ENCODE data around the gene NKAPL. TPM values are rescaled to one million over a fixed set of nuclear protein-coding genes. Genes with fewer than 3 reads are reported as not detected.
A peak's percentile ranks its signal among the peaks of the same experiment; 100 is the strongest.

Gene NKAPL
- total and polyA plus RNA-seq, 2 of the 13 experiments (the other 11 are each of a cell fraction or from before 2014, with no cell fraction given) = not detected

GRCh38 chr6:28212510-28213212, 46.4 kb upstream of the NKAPL start (continued):
- peak; percentile 15; the same call in 1 of the 2 replicates for TF ChIP-seq ZFP91 (CRISPR knock-in tag; IDR thresholded peaks at IDR 0.05; ENCODE audit: borderline replicate concordance)
- peak; percentile 72 for TF ChIP-seq DRAP1 (CRISPR knock-in tag; IDR thresholded peaks at IDR 0.05)
- no peak for TF ChIP-seq NONO (IDR thresholded peaks at IDR 0.05)
- peak; percentile 70 for TF ChIP-seq NONO (CRISPR knock-in tag; conservative IDR thresholded peaks at IDR 0.05)
- TF ChIP-seq HMGXB4 (CRISPR knock-in tag; IDR thresholded peaks at IDR 0.05; ENCODE audit: borderline replicate concordance in 1 of 2, low read depth in 1 of 2) = peak; percentile 97 to 99
- no peak for TF ChIP-seq TBX2 (CRISPR knock-in tag; IDR thresholded peaks at IDR 0.05; ENCODE audit: borderline replicate concordance)
- TF ChIP-seq MAX (IDR thresholded peaks at IDR 0.05) = peak; percentile 83
- TF ChIP-seq ZNF576 (CRISPR knock-in tag; IDR thresholded peaks at IDR 0.05) = no peak
- TF ChIP-seq ZNF343 (CRISPR knock-in tag; IDR thresholded peaks at IDR 0.05) = peak; percentile 73; the same call in 1 of the 2 replicates
- TF ChIP-seq LCORL (IDR thresholded peaks at IDR 0.05) = no peak
- TF ChIP-seq LCORL (CRISPR knock-in tag; IDR thresholded peaks at IDR 0.05) = peak; percentile 18; the same call in 1 of the 2 replicates
- peak; percentile 58 for TF ChIP-seq MED1 (CRISPR knock-in tag; IDR thresholded peaks at IDR 0.05)
- 0 out of 2 replicates have a peak, but pooled peaks have one; percentile 59 for TF ChIP-seq TOPORS (CRISPR knock-in tag; IDR thresholded peaks at IDR 0.05)
- TF ChIP-seq SMAD1 (CRISPR knock-in tag; IDR thresholded peaks at IDR 0.05; ENCODE audit: borderline replicate concordance, low read depth) = no peak
- 0 out of 2 replicates have a peak, but pooled peaks have one; percentile 39 for TF ChIP-seq ZNF546 (CRISPR knock-in tag; conservative IDR thresholded peaks at IDR 0.05)
- peak; percentile 71 for TF ChIP-seq SPEN (CRISPR knock-in tag; IDR thresholded peaks at IDR 0.05; ENCODE audit: low read depth)
- peak; percentile 53; the same call in 1 of the 2 replicates for TF ChIP-seq ZNF230 (CRISPR knock-in tag; IDR thresholded peaks at IDR 0.05)
- no peak for TF ChIP-seq SUZ12 (IDR thresholded peaks at IDR 0.05; ENCODE audit: low read depth, low read length)
- TF ChIP-seq ZMYM4 (CRISPR knock-in tag; IDR thresholded peaks at IDR 0.05) = peak; percentile 77; the same call in 1 of the 2 replicates
- peak; percentile 65; the same call in 1 of the 2 replicates for TF ChIP-seq TFE3 (CRISPR knock-in tag; IDR thresholded peaks at IDR 0.05)
- TF ChIP-seq ZSCAN29 (CRISPR knock-in tag; conservative IDR thresholded peaks at IDR 0.05) = no peak
- peak; percentile 35; the same call in 1 of the 2 replicates for TF ChIP-seq ZSCAN25 (CRISPR knock-in tag; IDR thresholded peaks at IDR 0.05)
- 0 out of 2 replicates have a peak, but pooled peaks have one; percentile 40 for TF ChIP-seq ZFP36L1 (CRISPR knock-in tag; IDR thresholded peaks at IDR 0.05)
- 0 out of 2 replicates have a peak, but pooled peaks have one; percentile 44 for TF ChIP-seq GTF3A (CRISPR knock-in tag; conservative IDR thresholded peaks at IDR 0.05)
- peak; percentile 44 for TF ChIP-seq STAG1 (CRISPR knock-in tag; IDR thresholded peaks at IDR 0.05)

Measured in HepG2 (cell line).